HG02938 (cell line): ENCODE data around the gene LRMDA.

Source experiments
- ATAC-seq: cut with Tn5 transposase; IDR thresholded peaks from one replicate; pipeline ENCODE4 v1.9.1; 2021; ENCODE audit warnings: mild to moderate bottlenecking, moderate library complexity; ENCODE audit not compliant: unreplicated experiment

Gene LRMDA

GRCh38 chr10:76432016-76433012, 1000.9 kb downstream of the LRMDA start:
- ATAC-seq = no peak

- no peak for ATAC-seq
Measured at GRCh38 chr10:76433161-76434005, 1002.0 kb downstream of the LRMDA start.

- ATAC-seq = no peak
Measured at GRCh38 chr10:76435157-76435556, 1003.7 kb downstream of the LRMDA start.

DNA sequence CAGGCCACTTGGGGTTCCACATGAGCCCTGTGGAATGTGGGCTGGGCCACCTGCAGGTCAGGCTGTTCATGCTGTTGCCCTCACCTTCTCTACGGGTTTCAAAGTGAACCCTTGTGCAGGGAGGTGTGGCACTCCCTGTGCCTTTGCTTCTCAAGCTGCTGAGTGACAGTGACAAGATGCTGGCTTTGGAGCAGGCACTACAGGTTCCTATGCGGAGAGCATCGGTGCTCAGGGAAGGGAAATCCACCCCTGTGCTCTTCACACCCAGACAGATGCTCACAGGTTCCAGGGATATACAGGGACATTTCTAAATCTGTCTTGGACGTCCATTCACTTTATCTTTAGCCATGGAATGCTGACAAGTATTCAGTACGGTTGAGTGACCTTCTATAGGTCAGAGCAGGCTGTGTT, 1005.0 kb downstream of the LRMDA start:
- no peak for ATAC-seq

DNA sequence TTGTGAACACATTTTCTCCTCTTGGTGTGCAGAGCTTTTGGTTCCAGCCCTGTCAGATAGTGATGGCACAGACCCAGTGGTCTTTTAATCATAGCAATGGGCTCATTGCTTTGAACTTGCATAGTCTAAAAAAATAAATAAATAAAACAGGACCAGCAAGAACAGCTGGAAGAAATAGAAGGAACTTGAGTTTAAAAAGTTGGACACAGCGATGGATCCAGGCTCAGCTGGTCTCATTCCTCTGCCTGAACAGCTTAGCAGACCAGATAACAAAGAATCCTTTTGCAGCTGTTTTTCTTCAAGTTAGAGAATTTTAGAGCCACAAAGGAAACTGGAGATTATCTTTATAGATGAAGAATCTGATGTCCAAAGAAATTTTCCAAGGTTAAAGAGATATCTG, 1005.6 kb downstream of the LRMDA start:
- no peak for ATAC-seq

GRCh38 chr10:76440426-76440825, 1009.0 kb downstream of the LRMDA start:
- no peak for ATAC-seq

DNA sequence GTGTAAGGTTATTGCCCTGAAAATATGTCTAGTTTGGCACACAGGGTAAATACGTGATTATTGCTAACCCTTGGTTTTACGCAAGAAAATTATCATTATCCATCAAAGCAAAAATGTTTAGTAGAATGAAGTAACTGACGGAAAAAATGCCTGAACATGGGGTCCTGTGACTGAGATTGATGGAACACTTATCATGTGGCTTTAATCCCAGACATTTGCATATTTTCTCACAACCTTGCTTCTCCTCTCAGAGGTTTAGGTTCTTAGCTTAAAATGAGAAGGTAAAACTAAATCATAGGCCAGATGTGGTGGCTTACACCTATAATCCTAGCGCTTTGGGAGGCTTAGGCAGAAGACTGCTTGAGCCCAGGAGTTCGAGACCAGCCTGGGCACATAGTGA, 1010.7 kb downstream of the LRMDA start:
- ATAC-seq = no peak

- ATAC-seq = no peak
Measured at GRCh38 chr10:76444034-76444800, 1012.8 kb downstream of the LRMDA start.

DNA sequence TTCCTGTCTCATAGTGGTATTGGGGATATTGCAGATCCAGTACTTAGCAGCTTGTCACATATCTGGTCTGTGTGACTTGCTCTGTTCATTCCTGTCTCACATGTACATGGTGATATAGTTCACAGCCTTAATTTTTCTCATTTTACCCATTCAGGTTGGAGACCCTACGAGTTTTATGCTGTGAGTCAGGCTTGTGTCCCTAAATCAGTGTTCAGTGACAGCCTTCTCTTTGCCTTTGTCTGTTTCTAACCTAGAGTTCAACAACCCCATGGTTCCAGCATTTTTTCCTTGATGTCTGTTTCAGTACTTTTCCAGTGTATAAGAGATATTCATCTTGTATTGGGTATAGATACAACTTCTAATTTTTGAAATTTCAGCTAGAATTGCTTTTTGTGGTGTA, 1016.2 kb downstream of the LRMDA start:
- ATAC-seq = no peak

DNA sequence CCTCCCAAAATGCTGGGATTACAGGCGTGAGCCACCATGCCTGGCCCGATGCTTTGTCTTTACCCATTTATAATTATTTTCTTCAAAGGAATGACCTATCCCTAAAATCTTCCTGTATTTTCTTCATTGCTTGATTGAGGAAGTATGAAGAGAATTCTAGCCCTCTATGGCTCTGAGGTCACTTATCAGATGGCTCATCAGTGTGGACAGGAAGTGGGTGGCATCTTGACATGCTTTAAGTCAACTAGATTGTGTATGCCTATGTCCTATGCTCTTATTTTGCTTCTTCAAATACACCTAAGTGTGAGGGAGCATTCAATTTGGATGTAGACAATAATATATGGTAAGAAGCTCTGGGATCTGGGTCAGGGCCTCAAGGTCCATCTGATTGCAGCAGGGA, 1020.5 kb downstream of the LRMDA start:
- ATAC-seq = no peak

GRCh38 chr10:76453332-76453731, 1021.9 kb downstream of the LRMDA start:
- no peak for ATAC-seq

- ATAC-seq = no peak
Measured at GRCh38 chr10:76453997-76454396, 1022.6 kb downstream of the LRMDA start.

- no peak for ATAC-seq
Measured at GRCh38 chr10:76454506-76455140, 1023.2 kb downstream of the LRMDA start.

- ATAC-seq = no peak
Measured at GRCh38 chr10:76456197-76456596, 1024.8 kb downstream of the LRMDA start.

- no peak for ATAC-seq
Measured at GRCh38 chr10:76459016-76459730, 1027.7 kb downstream of the LRMDA start.

- no peak for ATAC-seq
Measured at GRCh38 chr10:76461024-76461423, 1029.6 kb downstream of the LRMDA start.

GRCh38 chr10:76463111-76463510, 1031.7 kb downstream of the LRMDA start:
- no peak for ATAC-seq

GRCh38 chr10:76466836-76467503, 1035.5 kb downstream of the LRMDA start:
- no peak for ATAC-seq

GRCh38 chr10:76469675-76470074, 1038.3 kb downstream of the LRMDA start:
- no peak for ATAC-seq
